Nucleus accumbens (tissue), 56 donors: ENCODE measurements around the gene GOLGA6D.
"Not testable (repeated sequence)": the region's sequence is repeated elsewhere in the genome, so short reads cannot be mapped to it uniquely, and the experiment has no call there.

Source experiments
- DNase-seq, 56 donors: peaks; one replicate each; lab custom pipeline; 2025; lab: John Stamatoyannopoulos, UW

The GOLGA6D gene

GRCh38 chr15:75275617-75276016 is 7.0 kb upstream of the GOLGA6D start:
- DNase-seq = not testable (repeated sequence)

DNA sequence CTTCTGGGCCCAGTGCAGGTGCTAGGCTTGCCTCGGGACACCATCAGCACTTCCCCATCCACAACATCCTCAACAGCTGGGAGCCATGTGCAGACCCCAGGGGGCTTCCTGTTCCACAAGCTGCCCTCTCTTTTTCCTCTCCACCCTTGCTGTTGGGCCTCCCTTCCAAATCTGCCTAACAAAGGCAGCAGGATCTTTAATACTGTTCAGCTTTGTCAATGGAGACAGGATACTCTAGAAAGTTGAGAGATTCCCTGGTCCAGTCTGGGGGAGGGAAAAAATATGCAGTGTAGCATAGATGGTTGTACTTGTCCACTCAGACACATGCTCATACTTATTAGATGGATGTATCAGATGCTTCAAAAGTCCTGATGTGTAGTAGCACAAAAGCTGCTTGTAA is 4.1 kb upstream of the GOLGA6D start:
- not testable (repeated sequence) for DNase-seq

DNA sequence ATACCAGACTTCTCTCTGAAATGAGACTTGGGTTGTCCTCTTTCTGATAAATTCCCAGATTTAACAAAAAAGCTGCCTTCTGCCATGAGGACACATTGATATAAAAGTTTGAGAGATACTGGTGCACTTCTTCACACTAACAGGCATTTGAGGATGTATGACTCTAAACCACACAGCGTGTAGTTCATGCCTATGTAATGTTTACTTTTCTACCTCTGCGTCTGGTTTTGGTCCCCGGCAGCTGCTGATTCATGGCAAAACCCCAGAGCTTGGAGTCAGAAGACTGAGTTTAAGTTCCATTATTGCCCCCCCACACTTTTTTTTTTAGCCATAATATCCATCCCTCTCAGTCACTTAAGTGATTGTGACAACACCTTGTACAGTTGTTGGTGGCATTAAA is 1.5 kb downstream of the GOLGA6D start:
- DNase-seq = not testable (repeated sequence)

DNA sequence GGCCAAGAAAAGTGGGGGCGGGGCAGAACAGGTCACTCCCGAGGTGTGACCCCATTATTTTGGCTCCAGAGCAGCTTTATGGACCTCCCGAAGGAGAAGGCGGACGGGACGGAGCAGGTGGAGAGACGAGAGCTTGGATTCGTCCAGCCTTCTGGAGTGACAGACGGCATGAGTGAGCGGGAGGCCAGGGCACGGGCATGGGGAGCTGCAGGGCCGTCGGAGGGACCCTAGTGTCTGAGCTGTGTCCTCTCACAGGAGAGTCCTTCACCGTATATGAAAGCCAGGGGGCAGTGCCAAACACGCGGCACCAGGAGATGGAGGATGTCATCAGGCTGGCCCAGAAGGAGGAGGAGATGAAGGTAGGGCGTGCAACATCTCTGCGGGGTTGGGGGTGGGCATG is 11.0 kb downstream of the GOLGA6D start:
- DNase-seq = not testable (repeated sequence)

DNA sequence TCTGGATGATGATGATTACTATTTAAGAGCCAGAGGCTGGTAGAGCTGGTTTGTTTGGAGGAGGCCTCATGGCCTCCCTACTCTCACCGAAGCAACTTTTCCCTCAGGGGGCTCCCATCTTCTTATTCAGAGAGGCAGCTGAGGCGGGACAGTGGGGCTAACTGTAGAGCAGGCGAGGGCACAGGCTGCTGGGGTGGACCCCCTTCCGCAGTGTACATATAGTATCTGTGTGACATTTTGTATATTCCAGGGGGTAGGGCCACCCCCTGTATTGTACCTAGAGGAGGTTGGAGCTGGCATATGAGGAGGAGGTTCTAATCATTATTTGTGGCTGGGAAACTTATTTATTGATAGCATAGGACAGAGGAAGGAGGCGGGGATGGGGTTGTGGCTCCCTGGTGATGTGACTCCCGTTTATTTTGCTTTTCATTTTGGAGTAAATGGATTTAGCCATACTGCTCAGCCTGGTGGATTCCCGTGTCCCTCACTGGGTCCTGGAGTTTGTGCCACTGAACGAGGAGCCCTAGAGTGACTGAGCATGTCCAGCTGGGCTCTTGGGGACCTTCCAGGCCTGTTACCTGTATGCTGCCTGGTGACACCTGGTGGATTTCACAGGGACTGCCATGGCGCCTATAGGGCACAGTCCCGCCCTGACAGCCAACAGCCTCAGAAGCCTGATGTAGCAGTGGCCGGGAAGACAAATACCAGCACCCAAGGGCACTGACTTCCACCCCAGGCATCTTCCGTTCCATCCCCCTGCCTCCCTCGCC is 16.1 kb downstream of the GOLGA6D start:
- not testable (repeated sequence) for DNase-seq

GRCh38 chr15:75299311-75299688 is 16.7 kb downstream of the GOLGA6D start:
- DNase-seq = not testable (repeated sequence)

- not testable (repeated sequence) for DNase-seq
These were observed 17.4 kb downstream of the GOLGA6D start for GRCh38 chr15:75300026-75300425.

GRCh38 chr15:75302318-75302717 is 19.7 kb downstream of the GOLGA6D start:
- DNase-seq = no peak

- not testable (repeated sequence) for DNase-seq
These were observed 20.1 kb downstream of the GOLGA6D start for GRCh38 chr15:75302753-75303152.

GRCh38 chr15:75306188-75306587 is 23.6 kb downstream of the GOLGA6D start:
- no peak for DNase-seq

- DNase-seq = peak in 4 of 56 donors; percentile 4 to 12 (median 8)
These were observed 25.2 kb downstream of the GOLGA6D start for GRCh38 chr15:75307778-75308390.

GRCh38 chr15:75309711-75310110 is 27.1 kb downstream of the GOLGA6D start:
- DNase-seq = no peak

DNA sequence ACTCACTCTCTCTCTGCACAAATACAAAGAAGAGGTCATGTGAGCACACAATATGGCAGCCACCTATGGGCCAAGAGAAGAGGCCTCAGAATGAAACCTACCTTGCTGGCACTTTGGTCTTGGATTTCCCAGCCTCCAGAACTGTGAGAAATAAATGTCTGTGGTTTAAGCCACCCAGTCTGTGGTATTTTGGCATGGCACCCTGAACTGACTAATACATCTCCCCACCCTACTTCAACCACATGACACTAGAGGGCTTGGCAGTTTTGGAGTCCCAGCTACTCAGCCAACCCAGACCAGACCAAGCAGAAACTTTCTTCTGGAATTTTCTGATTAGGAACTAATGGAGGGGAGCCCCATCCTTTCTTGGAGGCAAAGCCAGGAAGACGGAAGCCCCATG is 29.9 kb downstream of the GOLGA6D start:
- not testable (repeated sequence) for DNase-seq

DNA sequence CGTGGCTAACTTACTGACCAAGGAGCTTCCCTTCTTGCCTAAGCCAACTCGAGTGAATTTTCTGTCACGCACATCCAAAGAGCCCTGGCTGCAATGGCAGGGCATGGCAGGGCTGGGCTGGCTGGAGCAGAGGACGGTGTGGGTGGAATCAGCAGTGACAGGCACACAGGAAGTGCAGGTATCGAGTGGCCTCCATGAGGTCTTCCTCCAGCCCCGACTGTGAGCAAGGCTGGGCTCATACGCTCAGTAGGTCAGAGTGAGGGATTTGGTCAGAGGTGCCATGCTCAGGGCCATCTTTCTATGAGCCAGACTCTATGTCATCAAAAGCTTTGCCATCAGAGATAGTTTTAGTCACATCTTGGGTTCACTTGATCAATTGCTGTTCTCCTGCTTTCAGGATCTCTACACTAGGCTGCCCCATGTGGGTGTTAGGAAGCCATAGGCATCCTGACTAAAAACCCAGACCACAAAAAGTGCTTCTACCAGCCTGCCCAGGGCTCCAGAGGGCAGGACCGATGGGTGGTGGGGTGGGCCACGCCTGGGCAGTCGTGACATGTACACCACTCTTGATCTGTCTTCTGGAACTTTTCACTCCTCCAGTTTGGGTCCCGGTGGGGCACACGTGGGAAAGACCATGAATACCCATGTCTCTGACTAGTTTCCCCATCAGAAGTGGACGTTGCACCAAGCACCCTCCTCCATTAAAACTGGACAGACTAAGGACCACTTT is 30.6 kb downstream of the GOLGA6D start:
- DNase-seq = no peak

GRCh38 chr15:75314552-75315290 is 32.1 kb downstream of the GOLGA6D start:
- no peak for DNase-seq

DNA sequence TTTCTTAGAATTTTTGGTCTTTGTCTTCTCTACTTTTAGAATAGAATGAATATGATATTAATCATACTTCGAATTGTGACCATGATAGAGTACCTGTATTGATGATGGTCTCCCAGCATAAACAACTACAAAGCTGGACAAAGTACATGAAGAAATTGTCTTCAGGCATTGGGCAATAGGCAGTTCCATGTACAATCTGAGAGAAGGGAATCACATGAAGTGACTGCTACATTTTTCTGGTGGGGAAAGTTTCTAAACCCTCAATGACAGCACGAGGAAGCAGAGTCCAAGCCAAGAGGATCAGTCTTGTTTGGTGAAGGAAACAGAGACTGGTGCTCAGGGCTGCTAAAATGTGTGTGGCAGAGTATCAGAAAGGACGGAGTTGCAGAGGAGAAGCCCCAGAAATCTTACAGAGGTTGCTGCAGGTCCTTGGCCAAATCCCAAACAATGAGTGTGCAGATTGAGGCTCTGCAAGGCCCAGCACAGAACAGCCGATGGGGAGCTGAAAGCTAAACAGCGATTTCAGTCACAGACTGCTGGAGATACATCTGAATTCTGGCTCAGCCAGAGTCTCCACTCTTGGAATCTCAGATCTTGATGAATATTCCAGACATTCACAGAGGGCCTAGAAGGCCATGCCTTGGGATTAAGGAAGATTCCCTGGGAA is 36.7 kb downstream of the GOLGA6D start:
- DNase-seq = not testable (repeated sequence)

DNA sequence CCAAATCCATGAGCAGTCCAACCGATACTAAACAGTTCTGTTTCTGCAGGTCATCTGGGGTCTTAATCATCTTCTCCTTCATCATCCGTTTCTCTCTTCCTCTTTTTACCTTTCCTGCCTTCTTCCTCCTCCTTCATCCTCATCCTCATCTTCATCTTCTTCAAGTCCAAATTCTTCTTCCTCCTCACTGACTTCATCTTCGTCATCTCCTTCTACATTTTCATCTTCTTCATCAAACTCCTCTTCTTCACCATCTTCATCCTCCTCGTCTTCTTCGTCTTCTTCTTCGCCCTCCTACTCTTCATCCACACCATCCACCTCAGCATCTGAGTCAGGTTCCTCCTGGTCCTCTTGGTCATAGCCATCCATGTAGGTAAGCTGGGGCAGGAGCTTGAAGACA is 39.1 kb downstream of the GOLGA6D start:
- DNase-seq = no peak

DNA sequence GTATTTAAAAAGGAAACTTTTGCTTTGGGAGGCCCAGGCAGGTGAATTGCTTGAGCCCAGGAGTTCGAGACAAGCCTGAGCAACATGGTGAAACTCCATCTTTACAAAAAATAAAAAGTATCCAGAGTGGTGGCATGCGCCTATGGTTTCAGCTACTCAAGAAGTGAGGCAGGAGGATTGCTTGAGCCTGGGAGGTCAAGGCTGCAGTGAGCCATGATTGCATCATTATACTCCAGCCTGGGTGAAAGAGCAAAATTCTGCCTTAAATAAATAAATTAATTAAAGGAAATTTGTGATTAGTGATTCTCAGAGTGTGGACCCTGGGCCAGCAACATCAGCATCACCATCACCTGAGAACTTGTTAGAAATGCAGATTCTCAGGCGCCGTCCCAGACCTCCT is 43.3 kb downstream of the GOLGA6D start:
- DNase-seq = no peak

GRCh38 chr15:75327005-75327404 is 44.4 kb downstream of the GOLGA6D start:
- no peak for DNase-seq

DNA sequence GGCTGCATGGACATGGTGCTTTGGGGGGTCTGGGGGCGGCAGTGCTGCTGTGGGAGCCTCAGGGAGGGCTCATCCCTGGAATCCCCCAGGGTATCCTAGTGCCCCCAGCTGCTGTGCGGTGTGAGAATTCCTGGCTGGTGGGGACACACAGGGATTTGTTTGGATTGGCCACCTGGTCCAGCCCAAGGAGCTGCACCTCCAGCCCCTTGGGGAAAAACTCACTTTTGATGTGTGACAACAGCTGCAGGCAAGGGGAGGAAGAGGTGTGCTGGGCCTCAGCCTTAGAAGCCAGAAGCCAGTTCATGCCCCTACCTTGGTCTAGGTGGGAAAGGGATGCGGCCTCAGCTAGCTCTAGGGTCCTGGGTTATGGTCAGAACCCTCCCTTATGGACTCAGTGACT is 44.9 kb downstream of the GOLGA6D start:
- no peak for DNase-seq
